Muscle of leg (tissue), 11 donors: ENCODE data around the gene HS3ST5. TPM values are rescaled to one million over a fixed set of nuclear protein-coding genes. Genes with fewer than 3 reads are reported as not detected.
"Not testable (repeated sequence)": the region's sequence is repeated elsewhere in the genome, so short reads cannot be mapped to it uniquely, and the experiment has no call there.

ENCODE experiments used
- DNase-seq: peaks from one replicate; pipeline ENCODE4 v3.0.0; 2013
- H3K27ac ChIP-seq: one replicate; pipeline ENCODE4 v1.5.1; 2013; ENCODE audit warnings: mild to moderate bottlenecking, low read length, control low read depth
- H3K27me3 ChIP-seq: one replicate; pipeline ENCODE4 v1.6.1; 2013; ENCODE audit warnings: low read length; ENCODE audit not compliant: control insufficient read depth, insufficient read depth
- H3K36me3 ChIP-seq: one replicate; pipeline ENCODE4 v1.6.1; 2013; ENCODE audit warnings: low read length; ENCODE audit not compliant: control insufficient read depth, insufficient read depth
- H3K4me1 ChIP-seq: one replicate; pipeline ENCODE4 v1.6.1; 2013; ENCODE audit warnings: low read length; ENCODE audit not compliant: control insufficient read depth, insufficient read depth
- H3K4me3 ChIP-seq: one replicate; pipeline ENCODE4 v1.5.1; 2013; ENCODE audit warnings: low read length, control low read depth
- H3K9me3 ChIP-seq: replicated peaks from 2 replicates; pipeline ENCODE4 v1.6.1; 2013; ENCODE audit warnings: low read depth, low read length; ENCODE audit not compliant: control insufficient read depth
- WGBS: methylation state at CpG from one replicate; pipeline ENCODE4 v1.1.5; 2013; ENCODE audit warnings: missing lambda C conversion rate; ENCODE audit not compliant: insufficient coverage; 5-methylcytosine and 5-hydroxymethylcytosine counted together
- polyA plus RNA-seq, 8 donors: library from polyadenylated mRNA; unstranded; fragments of 120-200 nt; gene quantifications; one replicate each; pipeline versions ENCODE4 v1.2.1 to v1.2.3, GENCODE V29; 2013; ENCODE audit warnings: inconsistent platforms in 1 of 8, low replicate concordance in 1 of 8; ENCODE audit not compliant: insufficient read length in 8 of 8, insufficient read depth in 1 of 8
- total RNA-seq: library from RNA; stranded (reverse); fragments of 120-200 nt; gene quantifications from one replicate; pipeline ENCODE4 v1.2.4, GENCODE V29; 2013

The HS3ST5 gene
- total and polyA plus RNA-seq, 9 donors = 0.22 to 1.0 (median 0.64) TPM

DNA sequence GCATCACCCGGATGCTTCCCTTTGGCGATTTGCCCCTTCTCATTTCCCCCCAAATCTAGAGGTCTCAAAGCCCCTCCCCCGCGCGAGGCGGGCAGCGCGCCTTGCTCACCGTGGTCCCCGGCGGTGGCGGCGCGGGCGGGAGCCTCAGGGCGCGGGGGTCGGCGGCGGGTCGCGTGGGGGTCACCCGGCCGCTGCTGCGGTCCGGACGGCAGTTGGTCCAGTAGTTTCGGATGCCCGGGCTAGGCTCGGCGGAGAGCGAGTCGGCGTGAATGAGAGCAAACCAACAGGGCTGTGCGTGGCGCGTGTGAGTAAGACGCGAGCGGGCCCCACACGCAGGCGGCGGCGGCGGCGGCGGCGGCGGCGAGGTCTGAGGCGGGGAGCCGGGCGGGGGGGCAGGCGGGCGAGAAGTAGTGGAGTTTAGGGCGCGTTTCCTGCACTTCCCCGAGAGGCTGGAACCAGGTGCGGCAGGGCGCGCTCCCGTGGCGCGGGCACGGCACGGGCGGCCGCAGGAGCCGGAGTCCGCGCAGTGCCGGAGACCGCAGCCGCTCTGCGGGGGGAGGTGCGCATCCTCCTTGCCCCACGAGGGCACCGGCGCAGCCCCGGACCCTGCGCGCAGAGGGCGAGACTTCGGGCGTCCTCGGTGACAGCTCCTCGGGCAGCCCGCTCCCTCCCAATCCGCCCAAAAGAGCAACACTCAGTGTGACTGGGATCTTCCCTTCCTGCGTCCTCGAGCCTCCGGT, 567 bp downstream of the HS3ST5 start:
- under 1% methylated on average over 86 of the region's 92 CpGs for WGBS
- H3K36me3 ChIP-seq = no peaks in the 10 kb centered on the region
- H3K4me3 ChIP-seq = peak overlapping the region; percentile 64
- peak; percentile 38 for DNase-seq
- H3K27me3 ChIP-seq = peaks cover 16% of the 10 kb centered on the region
- H3K4me1 ChIP-seq = peaks cover 15% of the 10 kb centered on the region
- H3K9me3 ChIP-seq = no peaks in the 10 kb centered on the region
- H3K27ac ChIP-seq = no peak overlapping the region

- Histone ChIP-seq H3K27me3 (peaks cover 16% of the 10 kb centered on the region), H3K4me3 (no peak overlapping the region), H3K27ac (no peak overlapping the region), H3K4me1 (peaks cover 15% of the 10 kb centered on the region), H3K36me3 (no peaks in the 10 kb centered on the region), H3K9me3 (no peaks in the 10 kb centered on the region)
- WGBS = no CpG with 5 or more reads among the region's 1 CpG
- no peak for DNase-seq
Measured at GRCh38 chr6:114339706-114340105, 3.1 kb downstream of the HS3ST5 start.

DNA sequence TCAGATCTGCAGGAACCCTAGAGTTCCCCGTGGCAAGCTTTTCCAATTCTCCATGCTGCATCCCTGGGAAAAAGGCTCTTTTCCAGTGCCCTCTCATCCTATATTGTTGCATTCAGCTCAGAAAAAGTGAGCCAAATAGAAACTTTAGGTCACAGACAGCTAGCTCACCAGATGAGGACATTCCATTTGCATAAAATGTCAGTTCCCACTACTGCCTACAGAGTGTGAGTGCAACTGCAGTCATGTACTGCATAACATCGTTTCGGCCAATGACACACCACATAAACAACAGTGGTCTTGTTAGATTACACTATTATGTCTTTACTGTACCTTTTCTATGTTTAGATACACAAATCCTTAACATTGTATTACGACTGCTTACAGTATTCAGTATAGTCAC, 8.6 kb downstream of the HS3ST5 start:
- no peak for DNase-seq
- no peaks in the 10 kb centered on the region for H3K4me1 ChIP-seq
- no peak overlapping the region for H3K4me3 ChIP-seq
- no peaks in the 10 kb centered on the region for H3K36me3 ChIP-seq
- no peaks in the 10 kb centered on the region for H3K27me3 ChIP-seq
- H3K27ac ChIP-seq = no peak overlapping the region
- 100% methylated on average over 1 of the region's 4 CpGs for WGBS
- H3K9me3 ChIP-seq = no peaks in the 10 kb centered on the region

- Histone ChIP-seq H3K27me3 (no peaks in the 10 kb centered on the region), H3K4me1 (no peaks in the 10 kb centered on the region), H3K27ac (no peak overlapping the region), H3K9me3 (no peaks in the 10 kb centered on the region), H3K4me3 (no peak overlapping the region), H3K36me3 (no peaks in the 10 kb centered on the region)
- no peak for DNase-seq
Measured at GRCh38 chr6:114327074-114327473, 15.7 kb downstream of the HS3ST5 start.

- no peak overlapping the region for H3K4me3 ChIP-seq
- no peak for DNase-seq
- WGBS = no CpG with 5 or more reads among the region's 1 CpG
- no peaks in the 10 kb centered on the region for H3K27me3 ChIP-seq
- H3K36me3 ChIP-seq = no peaks in the 10 kb centered on the region
- H3K9me3 ChIP-seq = no peaks in the 10 kb centered on the region
- H3K4me1 ChIP-seq = no peaks in the 10 kb centered on the region
- H3K27ac ChIP-seq = no peak overlapping the region
Measured at GRCh38 chr6:114323784-114324183, 19.0 kb downstream of the HS3ST5 start.

- H3K4me3 ChIP-seq = no peak overlapping the region
- no CpG with 5 or more reads among the region's 3 CpGs for WGBS
- no peaks in the 10 kb centered on the region for H3K36me3 ChIP-seq
- no peak overlapping the region for H3K27ac ChIP-seq
- DNase-seq = no peak
- no peaks in the 10 kb centered on the region for H3K27me3 ChIP-seq
- no peaks in the 10 kb centered on the region for H3K9me3 ChIP-seq
- no peaks in the 10 kb centered on the region for H3K4me1 ChIP-seq
Measured at GRCh38 chr6:114319749-114320148, 23.1 kb downstream of the HS3ST5 start.

- Histone ChIP-seq H3K4me1 (no peaks in the 10 kb centered on the region), H3K27ac (no peak overlapping the region), H3K4me3 (no peak overlapping the region), H3K9me3 (no peaks in the 10 kb centered on the region), H3K36me3 (no peaks in the 10 kb centered on the region), H3K27me3 (no peaks in the 10 kb centered on the region)
- WGBS = 100% methylated on average over 1 of the region's 5 CpGs
- DNase-seq = no peak
Measured at GRCh38 chr6:114315831-114316595, 26.8 kb downstream of the HS3ST5 start.

DNA sequence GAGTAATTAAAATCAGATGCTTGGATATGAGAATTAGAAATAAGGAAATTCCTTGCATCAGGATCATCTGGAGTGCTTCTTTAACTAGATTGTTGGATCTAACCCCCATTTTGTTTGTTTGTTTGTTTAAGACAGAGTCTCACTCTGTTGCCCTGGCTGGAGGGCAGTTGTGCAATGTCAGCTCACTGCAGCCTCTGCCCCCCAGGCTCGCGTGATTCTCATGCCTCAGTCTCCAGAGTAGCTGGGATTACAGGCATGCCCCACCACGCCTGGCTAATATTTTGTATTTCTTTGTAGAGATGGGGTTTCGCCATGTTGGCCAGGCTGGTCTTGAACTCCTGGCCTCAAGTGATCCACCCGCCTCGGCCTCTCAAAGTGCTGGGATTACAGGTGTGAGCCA, 29.0 kb downstream of the HS3ST5 start:
- H3K4me1 ChIP-seq, H3K4me3 ChIP-seq, H3K9me3 ChIP-seq, H3K36me3 ChIP-seq, DNase-seq, H3K27me3 ChIP-seq, H3K27ac ChIP-seq: not testable (repeated sequence)
- WGBS = 96% methylated on average over 5 of the region's 6 CpGs

DNA sequence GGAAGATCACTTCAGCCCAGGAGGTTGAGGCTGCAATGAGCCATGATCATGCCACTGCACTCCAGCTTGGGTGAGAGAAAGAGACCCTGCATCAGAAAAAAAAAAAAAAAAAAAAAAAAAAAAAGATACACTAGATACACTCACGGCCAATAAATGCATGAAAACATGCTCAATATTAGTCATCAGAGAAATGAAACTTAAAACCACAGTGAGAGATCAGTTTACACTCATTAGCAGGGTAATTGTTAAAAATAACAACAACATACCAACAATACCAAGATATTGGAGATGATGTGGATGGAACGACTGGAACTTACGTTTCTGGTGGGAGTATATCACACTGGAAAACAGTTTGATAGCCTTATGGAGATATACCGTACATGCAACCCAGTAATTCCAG, 29.9 kb downstream of the HS3ST5 start:
- Histone ChIP-seq H3K9me3 (no peaks in the 10 kb centered on the region), H3K4me1 (no peaks in the 10 kb centered on the region), H3K4me3 (no peak overlapping the region), H3K27ac (no peak overlapping the region), H3K36me3 (no peaks in the 10 kb centered on the region), H3K27me3 (no peaks in the 10 kb centered on the region)
- no peak for DNase-seq
- WGBS = no CpG with 5 or more reads among the region's 4 CpGs

GRCh38 chr6:114310053-114310452, 32.8 kb downstream of the HS3ST5 start:
- WGBS = no CpG with 5 or more reads among the region's 2 CpGs
- H3K36me3 ChIP-seq = no peaks in the 10 kb centered on the region
- no peaks in the 10 kb centered on the region for H3K27me3 ChIP-seq
- H3K9me3 ChIP-seq = no peaks in the 10 kb centered on the region
- H3K27ac ChIP-seq = no peak overlapping the region
- H3K4me1 ChIP-seq = no peaks in the 10 kb centered on the region
- no peak overlapping the region for H3K4me3 ChIP-seq
- DNase-seq = no peak
